Ovary (tissue), 9 donors: Measurements from ENCODE around the gene KLHL1. TPM values are rescaled to one million over a fixed set of nuclear protein-coding genes. Genes with fewer than 3 reads are reported as not detected.

Experiments used
- DNase-seq, 5 donors: peaks; one replicate each; pipeline ENCODE4 v3.0.0-alpha.2; 2019 to 2020
- H3K27ac ChIP-seq, 2 donors: fragments of 200-600 bp; one replicate each; pipeline versions ENCODE4 v1.5.1 to v1.8.0; 2019 to 2022
- H3K27me3 ChIP-seq: fragments of 200-600 bp; one replicate; pipeline ENCODE4 v1.8.0; 2022
- H3K36me3 ChIP-seq: fragments of 200-600 bp; sonication (generic); one replicate; pipeline ENCODE4 v1.5.1; 2019
- H3K4me1 ChIP-seq: one replicate; pipeline ENCODE4 v1.8.1; 2013; ENCODE audit warnings: mild to moderate bottlenecking, moderate library complexity; ENCODE audit not compliant: insufficient read depth
- H3K4me3 ChIP-seq: fragments of 200-600 bp; sonication (generic); one replicate; pipeline ENCODE4 v1.5.1; 2017
- H3K9me3 ChIP-seq, 2 donors: fragments of 200-600 bp in 1 of 2; sonication (generic) in 1 of 2; one replicate each; pipeline versions ENCODE4 v1.5.1 to v1.8.1; 2013 to 2019; ENCODE audit warnings: mild to moderate bottlenecking in 1 of 2, moderate library complexity in 1 of 2
- CTCF ChIP-seq, 3 donors: fragments of 450-650 bp in 2 of 3; fragments of 200-600 bp in 1 of 3; IDR thresholded peaks; one replicate each; pipeline versions ENCODE4 v1.5.1 to v1.8.0; 2016 to 2022; ENCODE audit warnings: antibody characterized with exemption in 3 of 3, mild to moderate bottlenecking in 1 of 3
- EP300 ChIP-seq: sonication (generic); formaldehyde crosslinking; IDR thresholded peaks from one replicate; pipeline ENCODE4 v1.6.1; 2017; ENCODE audit warnings: antibody characterized with exemption
- POLR2A ChIP-seq: fragments of 450-650 bp; IDR thresholded peaks from one replicate; pipeline ENCODE4 v1.6.1; 2017; ENCODE audit warnings: antibody characterized with exemption, mild to moderate bottlenecking, moderate library complexity
- WGBS, 3 donors: extraction: QIAGEN DNeasy Blood & Tissue Kit in 1 of 3; methylation state at CpG; one replicate each; pipeline versions ENCODE4 v1.1.5 to v1.1.7; 2013 to 2017; 5-methylcytosine and 5-hydroxymethylcytosine counted together
- intact Hi-C, 4 donors: fragments of 100-400 bp; cut with DNase I; formaldehyde crosslinking; loops; one replicate each; pipeline versions ENCODE4 v1.11.0 to v1.15.1; 2022 to 2023
- polyA plus RNA-seq, 2 donors: library from polyadenylated mRNA; stranded (reverse); fragments of 200-250 nt in 1 of 2; fragments of 350-450 nt in 1 of 2; fragmentation: Illumina TruSeq in 1 of 2; extraction: RNeasy Lipid Tissue Mini Kit (QIAGEN cat#74804) in 1 of 2; gene quantifications; one replicate each; pipeline ENCODE4 v1.2.3, GENCODE V29; 2013 to 2014
- total RNA-seq, 7 donors: library from RNA; depleted of rRNA in 2 of 7; stranded (reverse); fragments of >200 nt in 2 of 7; fragmentation: NEBNext Ultra II Directional in 3 of 7; extraction: Animal tissue kit (Norgen Biotek cat#: 25700) in 3 of 7; gene quantifications; one replicate each; pipeline versions ENCODE4 v1.1.0 to v1.2.4, GENCODE V29; 2016 to 2023
- donor health status: DM: no; HTN: no; CAD: no; lungs with moderate emphysema.
- donor health status: DM: no; HTN: no; CAD: no.
- donor health status: Bipolar disorder and iron deficiency.
- donor health status: DM: yes; HTN: yes; CAD: no.
- donor health status: DM: no; HTN: no; CAD: no.
- donor health status: DM: yes; HTN: yes; CAD: no.

KLHL1 gene
- total and polyA plus RNA-seq, 9 donors: not detected

DNA sequence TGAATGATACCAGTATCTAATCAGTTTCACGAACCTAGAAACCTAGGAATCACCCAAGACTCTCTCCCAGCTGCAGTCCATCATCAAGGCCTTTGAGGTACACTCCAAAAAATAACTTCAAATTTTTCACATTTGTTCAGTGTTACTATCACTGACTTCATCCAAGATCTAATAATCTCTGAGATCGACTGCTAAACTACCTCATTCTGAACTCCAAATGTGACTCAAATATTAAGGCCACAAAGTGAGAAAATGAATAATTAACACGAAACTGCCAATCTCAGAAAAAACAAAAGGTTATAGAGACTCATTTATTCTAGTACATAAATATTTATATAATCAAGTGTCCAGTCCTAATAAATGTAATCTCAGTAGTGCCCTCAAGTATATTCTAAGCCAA lies 430.9 kb downstream of the KLHL1 start:
- Histone ChIP-seq H3K4me1 (no peaks in the 10 kb centered on the region), H3K36me3 (no peaks in the 10 kb centered on the region), H3K27ac (no peak overlapping the region), H3K27me3 (no peaks in the 10 kb centered on the region), H3K9me3 (no peaks in the 10 kb centered on the region), H3K4me3 (no peak overlapping the region)
- DNase-seq: no peak
- TF ChIP-seq EP300: no peak
- no peak for TF ChIP-seq CTCF (IDR thresholded peaks at IDR 0.05)
- TF ChIP-seq POLR2A: no peak
- WGBS, 3 donors: 58 to 70% (median 60%) methylated on average over 3 of the region's 3 CpGs
- intact Hi-C loops: no loop called here

DNA sequence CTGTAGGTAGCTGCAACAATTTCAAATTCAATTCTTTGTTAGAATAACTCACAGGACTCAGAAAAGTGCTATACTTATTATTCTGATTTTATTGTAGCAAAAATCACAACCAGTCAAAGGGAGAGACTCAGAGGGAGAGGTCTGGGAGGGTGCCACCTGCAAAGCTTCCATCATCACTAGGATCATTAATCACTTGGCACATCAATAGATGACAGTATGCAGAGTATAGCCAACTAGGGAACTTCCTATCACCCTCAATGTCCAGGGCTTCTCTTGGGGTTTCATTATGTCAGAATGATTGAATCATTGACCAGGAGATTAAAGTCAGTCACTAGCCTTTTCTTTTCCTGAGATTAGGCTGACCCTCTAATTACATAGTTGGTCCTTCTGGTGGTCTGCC lies 432.0 kb downstream of the KLHL1 start:
- TF ChIP-seq EP300 (no peak), POLR2A (no peak), CTCF (IDR thresholded peaks at IDR 0.05) (no peak)
- Histone ChIP-seq H3K4me1 (no peaks in the 10 kb centered on the region), H3K4me3 (no peak overlapping the region), H3K27me3 (no peaks in the 10 kb centered on the region), H3K27ac (no peak overlapping the region), H3K9me3 (no peaks in the 10 kb centered on the region), H3K36me3 (no peaks in the 10 kb centered on the region)
- intact Hi-C loops: no loop called here
- no peak for DNase-seq

DNA sequence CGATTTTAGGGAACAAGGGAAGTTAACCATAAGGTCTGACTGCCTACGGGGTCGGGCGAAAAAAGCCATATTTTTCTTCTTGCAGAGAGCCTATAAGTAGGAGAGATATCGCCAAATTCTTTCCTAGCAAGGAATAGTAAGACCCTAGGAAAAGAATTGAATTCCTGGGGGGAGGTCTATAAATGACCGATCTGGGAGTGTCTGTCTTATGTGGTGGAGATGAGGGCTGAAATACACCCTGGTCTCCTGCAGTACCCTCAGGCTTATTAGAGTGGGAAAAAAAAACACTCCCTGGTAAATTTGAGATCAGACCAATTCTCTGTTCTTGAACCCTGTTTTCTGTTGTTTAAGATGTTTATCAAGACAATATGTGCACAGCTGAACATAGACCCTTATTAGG lies 448.1 kb downstream of the KLHL1 start:
- no peaks in the 10 kb centered on the region for H3K9me3 ChIP-seq
- DNase-seq: no peak
- WGBS, 3 donors: 84 to 93% (median 92%) methylated on average over 6 of the region's 6 CpGs
- TF ChIP-seq CTCF (IDR thresholded peaks at IDR 0.05) (no peak), EP300 (no peak), POLR2A (no peak)
- no peaks in the 10 kb centered on the region for H3K36me3 ChIP-seq
- no peak overlapping the region for H3K27ac ChIP-seq
- no peaks in the 10 kb centered on the region for H3K4me1 ChIP-seq
- no peak overlapping the region for H3K4me3 ChIP-seq
- H3K27me3 ChIP-seq: no peaks in the 10 kb centered on the region
- intact Hi-C loops: no loop called here

DNA sequence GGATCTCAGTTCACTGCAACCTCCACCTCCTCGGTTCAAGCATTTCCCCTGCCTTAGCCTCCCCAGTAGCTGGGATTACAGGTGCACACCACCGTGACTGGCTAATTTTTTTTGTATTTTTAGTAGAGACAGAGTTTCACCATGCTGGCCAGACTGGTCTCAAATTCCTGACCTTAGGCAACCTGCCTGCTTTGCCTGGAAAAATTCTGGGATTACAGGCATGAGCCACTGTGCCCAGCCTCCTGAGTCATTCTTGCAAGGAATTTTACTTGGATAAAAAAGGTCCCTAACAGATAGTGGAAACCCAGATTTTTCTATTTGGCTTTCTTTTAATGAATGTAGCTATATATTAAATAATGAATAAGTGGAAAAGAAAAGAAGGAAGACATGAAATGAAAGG lies 450.6 kb downstream of the KLHL1 start:
- H3K27me3 ChIP-seq: no peaks in the 10 kb centered on the region
- no peak for TF ChIP-seq CTCF (IDR thresholded peaks at IDR 0.05)
- no peak for TF ChIP-seq POLR2A
- TF ChIP-seq EP300: no peak
- DNase-seq: no peak
- H3K4me3 ChIP-seq: no peak overlapping the region
- intact Hi-C loops: no loop called here
- WGBS, 3 donors: 75 to 87% (median 85%) methylated on average over 2 of the region's 2 CpGs
- no peaks in the 10 kb centered on the region for H3K36me3 ChIP-seq
- H3K4me1 ChIP-seq: no peaks in the 10 kb centered on the region
- H3K27ac ChIP-seq: no peak overlapping the region
- H3K9me3 ChIP-seq: no peaks in the 10 kb centered on the region

- no peak for DNase-seq
- no peaks in the 10 kb centered on the region for H3K4me1 ChIP-seq
- H3K27me3 ChIP-seq: no peaks in the 10 kb centered on the region
- TF ChIP-seq POLR2A (no peak), CTCF (IDR thresholded peaks at IDR 0.05) (no peak), EP300 (no peak)
- intact Hi-C loops: no loop called here
- H3K36me3 ChIP-seq: no peaks in the 10 kb centered on the region
- no peak overlapping the region for H3K4me3 ChIP-seq
- no peaks in the 10 kb centered on the region for H3K9me3 ChIP-seq
- H3K27ac ChIP-seq: no peak overlapping the region
- 80 to 90% (median 83%) methylated on average over 5 of the region's 5 CpGs for WGBS, 3 donors
These were observed 453.9 kb downstream of the KLHL1 start for GRCh38 chr13:69654392-69654791.
